NCI-H187 treated with DMSO at 0.1 percent for 48 hours (cell line): ENCODE measurements around the gene ARL14EP.
A peak's percentile ranks its signal among the peaks of the same experiment; 100 is the strongest.

Experiments
- DNase-seq: peaks from one replicate; lab custom pipeline; 2025; lab: John Stamatoyannopoulos, UW

The ARL14EP gene

DNA sequence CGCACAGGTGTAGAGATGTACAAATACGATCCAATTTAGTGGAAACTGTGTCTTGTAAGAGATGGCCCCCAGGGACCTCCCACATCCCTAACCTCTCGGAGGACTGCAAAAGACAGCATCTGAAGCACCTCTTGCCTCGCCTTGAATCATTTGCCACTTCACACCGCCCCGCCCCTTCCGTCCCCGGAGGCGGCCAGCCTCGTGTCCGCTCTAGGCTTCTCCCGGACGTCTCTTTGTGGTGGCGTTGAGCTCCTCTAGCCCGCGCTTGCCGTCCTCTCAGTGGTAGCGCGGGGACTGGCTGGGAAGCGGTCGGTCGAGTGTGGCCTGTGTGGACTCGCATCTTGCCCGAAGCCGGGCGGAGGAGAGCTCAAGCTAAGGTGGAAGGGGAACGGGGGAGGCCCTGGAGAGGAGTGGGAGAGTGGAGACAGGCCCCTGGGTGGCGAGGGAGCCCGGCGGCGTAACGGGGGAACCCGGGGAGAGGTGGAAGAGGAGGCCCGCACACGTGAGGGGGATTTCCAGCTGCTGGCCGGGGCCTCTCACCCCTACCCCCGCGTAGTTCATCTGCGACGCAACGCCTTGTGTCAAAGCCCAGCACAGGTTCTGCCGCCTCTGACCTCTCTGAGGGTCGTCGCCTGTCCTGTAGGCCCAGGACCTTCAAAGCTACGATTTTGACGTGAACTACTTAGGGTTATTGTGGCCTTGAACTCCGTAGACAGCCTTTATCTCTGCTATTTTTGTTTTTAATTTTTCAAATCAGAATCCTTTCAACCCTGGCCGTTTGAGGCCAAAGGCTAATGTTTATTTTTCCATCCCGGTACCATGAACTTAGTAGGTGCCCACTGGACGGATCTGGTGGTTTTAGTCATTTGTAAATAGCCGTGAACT lies at the start of gene ARL14EP:
Gene ARL14EP (plus strand): TSS at position 279 of the 885 bp plus-strand sequence. CDS start 7,845 bp downstream, outside the sequence.
- DNase-seq, result peak; percentile 89

DNA sequence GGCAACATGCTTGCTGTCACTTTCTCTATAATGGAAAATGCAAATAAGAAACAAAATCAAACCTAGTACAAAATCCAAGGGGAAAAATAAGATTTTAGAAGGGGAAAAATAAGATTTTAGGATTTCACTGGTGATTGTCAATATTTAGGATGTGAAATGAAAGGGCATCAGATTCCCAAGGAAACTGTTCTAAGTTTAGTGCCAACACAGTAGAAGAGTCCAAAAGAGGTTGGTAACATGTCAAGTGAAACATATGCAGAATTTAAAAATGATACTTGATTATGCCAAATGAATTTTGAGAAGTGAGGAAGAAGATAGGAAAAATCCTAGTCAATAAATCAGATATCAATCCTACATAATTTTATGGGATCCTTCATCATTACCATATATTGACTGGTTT lies 45.7 kb upstream of the ARL14EP start:
- DNase-seq, result no peak

DNA sequence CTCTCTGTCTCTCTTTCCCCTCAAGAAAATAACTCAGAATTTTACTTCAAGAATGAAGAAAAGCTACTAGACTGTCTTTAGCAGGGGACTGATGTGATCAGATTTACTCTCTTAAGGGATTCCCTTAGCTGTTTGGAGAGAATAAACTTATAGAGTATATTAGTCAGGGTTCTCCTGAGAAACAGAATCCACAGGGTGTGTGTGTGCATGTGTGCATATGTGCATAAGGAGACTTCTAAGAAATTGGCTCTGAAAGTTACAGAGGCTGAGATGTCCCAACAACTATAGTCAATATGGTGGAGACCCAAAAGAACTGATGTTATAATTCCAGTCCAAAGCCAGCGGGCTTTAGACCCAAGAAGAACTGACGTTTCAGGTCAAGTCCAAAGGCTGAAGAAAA lies 43.1 kb upstream of the ARL14EP start:
- no peak for DNase-seq

DNA sequence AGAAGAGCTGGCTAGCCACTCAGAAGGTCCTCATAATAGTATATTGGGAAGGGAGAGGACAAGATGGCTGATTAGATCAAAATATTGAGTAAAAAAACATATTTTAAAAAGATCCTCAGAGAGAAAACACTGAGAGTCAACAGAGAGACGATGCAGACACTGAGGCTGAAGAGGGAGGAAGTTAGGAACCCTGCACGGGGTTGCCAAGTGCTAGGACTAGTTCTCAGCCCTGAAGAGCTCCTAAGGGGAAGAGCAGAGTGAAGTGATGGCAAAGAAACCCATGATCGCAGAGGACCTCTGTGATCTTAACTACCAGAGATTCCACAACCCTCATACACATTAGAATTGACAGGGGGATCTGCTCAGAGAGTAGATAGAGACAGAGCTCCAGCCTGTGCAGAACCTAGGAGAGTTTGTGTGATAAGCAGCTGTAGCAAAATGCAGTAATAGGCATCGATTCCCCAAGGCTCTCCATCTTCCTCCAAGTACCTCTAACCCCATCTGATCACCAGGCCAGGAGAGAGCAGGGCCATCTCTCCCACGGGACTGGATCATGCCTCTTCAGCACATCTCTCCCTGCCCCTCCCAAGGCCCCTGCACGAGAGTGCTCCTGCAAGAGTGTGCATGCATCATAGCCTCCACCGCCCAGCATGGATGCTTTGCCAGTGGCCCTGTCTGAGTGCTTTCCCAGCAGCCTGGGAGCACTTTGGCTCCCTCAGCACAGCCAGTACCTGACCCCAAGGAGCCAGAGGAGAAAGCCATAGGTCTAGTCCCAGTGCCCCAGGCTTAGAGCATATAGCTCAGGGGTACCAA lies 41.2 kb upstream of the ARL14EP start:
- DNase-seq, result no peak

GRCh38 chr11:30282289-30282631 lies 40.6 kb upstream of the ARL14EP start:
- no peak for DNase-seq

DNA sequence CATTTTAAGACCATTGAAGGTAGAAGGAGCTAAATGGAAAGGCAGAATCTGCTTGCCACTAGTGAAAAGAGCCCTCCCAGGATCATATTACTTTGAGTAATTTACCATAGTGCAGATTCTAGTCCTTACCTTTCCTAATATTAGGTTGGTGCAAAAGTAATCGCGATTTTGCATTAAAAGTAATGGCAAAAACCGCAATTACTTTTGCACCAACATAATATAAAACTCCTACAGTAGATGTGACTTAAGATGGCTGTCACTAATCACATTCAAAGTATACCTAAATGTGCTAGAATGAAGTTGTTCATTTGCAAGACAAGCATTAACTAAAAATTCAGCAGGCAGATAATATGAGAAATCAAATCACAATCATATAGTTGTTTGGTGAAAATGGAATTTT lies 38.1 kb upstream of the ARL14EP start:
- DNase-seq, result no peak

DNA sequence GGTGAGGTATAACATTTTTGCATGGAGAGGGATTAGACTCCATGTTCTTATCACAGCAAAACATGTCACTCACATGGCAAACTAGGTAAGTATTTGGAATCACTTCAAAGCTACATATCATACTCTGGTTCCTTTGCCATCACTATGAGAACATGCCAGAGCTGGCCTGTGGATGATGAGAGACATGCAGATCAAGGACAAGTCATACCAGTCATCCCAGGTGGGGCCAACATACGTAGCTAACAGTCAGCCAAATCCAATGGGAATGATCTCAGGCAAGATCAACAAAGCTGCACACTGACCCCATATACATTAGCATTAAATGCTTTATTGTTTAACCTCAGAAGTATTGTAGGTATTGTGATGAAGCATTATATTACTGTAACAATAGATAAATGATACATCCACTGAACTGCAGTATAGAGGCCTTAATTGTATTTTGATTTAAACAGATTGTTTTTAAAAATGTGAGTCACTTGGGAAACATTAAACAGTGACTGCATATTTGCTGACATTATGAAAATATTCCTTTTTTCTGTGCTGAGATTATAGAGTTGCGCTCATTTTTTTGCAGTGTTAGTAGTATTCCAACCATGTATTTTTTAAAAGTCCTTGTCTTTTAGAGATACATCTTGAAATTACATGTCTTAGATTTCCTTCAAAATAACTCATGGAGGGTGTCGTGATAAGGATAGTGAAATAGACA lies 37.3 kb upstream of the ARL14EP start:
- no peak for DNase-seq

GRCh38 chr11:30291331-30291730 lies 31.6 kb upstream of the ARL14EP start:
- DNase-seq, result no peak

GRCh38 chr11:30292545-30292944 lies 30.4 kb upstream of the ARL14EP start:
- no peak for DNase-seq

- no peak for DNase-seq
Observed at GRCh38 chr11:30295178-30295885, 27.6 kb upstream of the ARL14EP start.

GRCh38 chr11:30304620-30305019 lies 18.3 kb upstream of the ARL14EP start:
- DNase-seq, result no peak

- no peak for DNase-seq
Observed at GRCh38 chr11:30310623-30311022, 12.3 kb upstream of the ARL14EP start.

DNA sequence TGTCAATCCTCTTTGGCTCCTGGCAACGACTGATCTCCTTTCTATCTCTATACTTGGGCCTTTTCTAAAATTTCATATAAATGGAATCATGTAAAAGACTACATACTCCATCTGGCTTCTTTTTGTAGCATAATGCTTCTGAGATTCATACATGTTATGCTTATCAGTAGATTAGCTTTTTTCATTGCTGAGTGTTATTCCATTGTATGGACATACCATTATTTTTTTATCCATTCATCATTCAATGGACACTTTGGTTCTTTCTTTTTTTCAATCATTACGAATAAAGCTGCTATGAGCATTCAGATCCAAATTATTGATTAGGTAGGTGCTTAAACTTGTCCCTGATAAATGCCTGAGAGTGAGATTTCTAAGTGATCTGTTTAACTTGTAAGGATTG lies 11.7 kb upstream of the ARL14EP start:
- DNase-seq, result no peak

GRCh38 chr11:30312243-30312642 lies 10.7 kb upstream of the ARL14EP start:
- no peak for DNase-seq

DNA sequence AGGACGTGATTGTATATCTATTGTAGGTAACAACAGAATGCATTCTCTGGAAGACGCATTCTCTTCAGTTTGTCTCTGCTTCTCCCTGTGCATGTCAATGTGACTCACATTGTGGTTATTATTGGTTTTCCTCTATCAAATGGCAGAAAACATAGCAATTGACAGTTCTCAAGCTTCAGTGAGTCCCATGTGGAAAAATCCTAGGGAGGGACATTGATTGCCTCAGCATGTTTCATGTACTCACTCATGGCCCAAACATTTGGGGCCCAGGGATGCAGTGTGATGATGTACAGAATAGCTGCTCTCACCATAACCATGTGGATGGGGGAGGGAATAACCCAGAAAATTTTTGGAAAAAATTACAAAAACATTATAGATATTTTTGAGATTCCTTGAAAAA lies 9.3 kb upstream of the ARL14EP start:
- DNase-seq, result no peak

GRCh38 chr11:30314625-30315024 lies 8.3 kb upstream of the ARL14EP start:
- no peak for DNase-seq

DNA sequence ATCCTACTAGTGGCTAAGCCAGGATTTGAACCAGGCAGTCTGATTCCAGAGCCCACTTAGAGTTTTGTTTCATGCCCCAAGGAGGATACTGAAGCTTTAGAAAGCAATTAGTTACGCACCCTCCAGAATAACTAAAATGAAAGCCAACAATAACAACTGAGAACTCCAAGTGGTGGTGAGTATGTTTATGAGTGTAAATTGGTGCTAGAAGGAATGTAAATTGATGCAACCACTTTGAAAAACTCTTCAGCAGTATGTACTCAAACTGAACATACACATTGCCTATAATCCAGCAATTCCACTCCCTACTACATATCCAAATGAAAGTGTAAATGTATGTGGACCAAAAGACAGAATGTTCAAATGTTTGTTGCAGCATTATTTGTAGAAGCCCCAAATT lies 6.7 kb upstream of the ARL14EP start:
- DNase-seq, result no peak

DNA sequence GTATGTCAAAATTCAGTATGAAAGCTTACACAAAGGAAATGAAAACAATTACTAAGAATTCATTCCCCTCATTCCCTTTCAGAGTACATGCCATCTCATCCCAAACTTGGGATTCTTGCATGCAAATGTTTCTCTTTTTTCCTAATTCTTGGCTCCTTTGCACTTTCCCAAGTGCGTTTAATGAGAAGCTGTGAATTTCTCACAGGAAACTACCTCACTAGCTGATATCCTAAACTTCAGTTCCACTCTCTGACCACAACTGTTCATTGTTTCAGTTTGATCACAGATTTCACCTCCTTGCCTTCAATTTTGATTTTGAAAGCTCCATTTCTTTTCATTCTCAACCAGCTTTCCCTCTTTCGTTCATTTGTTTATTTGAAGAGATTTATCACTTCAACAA lies 5.9 kb upstream of the ARL14EP start:
- no peak for DNase-seq

- DNase-seq, result no peak
Observed at GRCh38 chr11:30321321-30321720, 1.6 kb upstream of the ARL14EP start.

DNA sequence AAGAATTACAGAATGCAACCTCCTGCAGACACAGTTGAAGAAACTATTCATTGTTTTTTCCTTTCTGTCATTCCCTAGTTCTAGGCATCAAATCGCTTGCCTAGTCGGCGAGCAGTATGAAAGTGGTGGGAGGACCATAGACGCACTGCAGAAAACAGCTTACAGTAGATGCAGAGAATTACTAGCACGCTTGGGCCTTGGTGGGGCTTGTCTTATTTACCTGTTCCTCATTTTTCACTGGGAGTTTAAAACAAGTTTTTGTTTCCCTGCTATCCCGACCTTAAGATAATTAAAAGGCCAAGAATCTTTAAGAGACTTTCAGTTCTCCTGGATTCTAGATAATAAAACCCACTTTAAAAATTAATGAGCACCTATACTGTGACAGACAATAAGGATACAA lies 713 bp upstream of the ARL14EP start:
- no peak for DNase-seq

DNA sequence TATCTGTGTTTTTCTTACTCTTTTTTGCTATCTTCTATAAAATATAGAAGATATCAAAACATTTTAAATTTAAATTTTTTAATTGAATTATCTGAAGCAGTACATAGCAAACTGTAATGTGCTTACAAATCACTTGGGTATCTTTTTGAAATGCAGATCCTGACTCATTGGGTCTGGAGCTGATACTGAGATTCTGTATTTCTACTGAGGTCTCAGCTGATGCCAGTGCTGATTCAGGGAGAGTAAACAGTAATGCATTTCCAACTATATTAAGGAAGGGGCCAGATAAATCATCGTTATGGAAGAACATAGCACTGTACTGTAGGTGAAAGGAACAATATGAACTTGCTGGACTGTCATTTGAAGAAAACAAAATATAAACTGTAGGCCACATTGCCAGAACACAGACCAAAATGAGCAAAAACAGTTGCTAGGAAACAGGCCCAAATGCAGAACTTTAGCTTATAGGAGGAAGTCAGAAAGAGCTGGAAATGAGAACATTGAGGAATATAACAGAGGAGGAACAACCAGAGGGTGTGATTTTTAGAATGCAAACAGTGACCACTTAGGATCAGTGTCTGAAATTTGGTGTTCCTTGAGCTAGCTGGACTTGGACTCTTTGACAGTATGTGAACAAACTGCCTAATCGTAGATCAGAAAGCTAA lies 3.3 kb downstream of the ARL14EP start:
- no peak for DNase-seq
